Measurements from ENCODE around the gene CHRM4. TPM values are rescaled to one million over a fixed set of nuclear protein-coding genes. Genes with fewer than 3 reads are reported as not detected.

CHRM4 gene
- total and polyA plus RNA-seq, 2 of the 13 experiments (the other 11 are each of a cell fraction or from before 2014, with no cell fraction given) = 0.13 to 0.21 TPM

DNA sequence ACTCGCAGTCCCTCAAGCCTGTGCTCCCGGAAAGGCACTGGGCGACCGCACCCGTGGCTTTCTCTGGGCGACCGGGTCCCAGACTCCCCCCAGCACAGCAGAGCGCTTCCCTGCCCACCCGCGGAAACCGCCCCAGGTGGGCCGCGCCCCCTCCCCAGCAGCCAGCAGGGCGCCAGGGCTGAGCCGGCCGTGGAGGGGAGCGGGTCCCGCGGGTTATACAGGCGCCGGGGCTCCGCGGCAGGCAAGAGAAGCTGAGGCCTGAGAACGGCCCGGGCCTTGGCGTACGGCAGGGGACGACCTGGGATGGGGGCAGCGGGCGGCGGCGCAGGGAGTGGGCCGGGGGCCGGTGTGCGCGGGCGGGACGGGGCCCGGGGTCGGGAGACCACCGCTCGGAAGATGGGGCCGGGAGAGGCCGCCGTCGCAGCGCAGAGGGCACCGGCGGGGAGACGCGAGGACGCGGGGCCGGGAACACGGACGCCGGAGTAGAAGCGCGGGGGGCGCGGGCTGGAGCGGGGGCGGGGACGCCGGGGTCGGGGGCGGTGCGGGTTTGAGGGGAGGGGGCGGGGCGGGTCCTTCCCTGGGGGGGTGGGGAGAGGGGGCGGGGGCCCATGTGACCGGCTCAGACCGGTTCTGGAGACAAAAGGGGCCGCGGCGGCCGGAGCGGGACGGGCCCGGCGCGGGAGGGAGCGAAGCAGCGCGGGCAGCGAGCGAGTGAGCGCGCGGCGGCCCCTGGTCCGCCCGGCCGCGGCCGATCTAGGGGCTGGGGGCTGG, 10.3 kb downstream of the CHRM4 start, which contains the start of gene MDK (continued):
- TF ChIP-seq ZNF33A (CRISPR knock-in tag; IDR thresholded peaks at IDR 0.05; ENCODE audit: borderline replicate concordance) (no peak), ZNF34 (CRISPR knock-in tag; IDR thresholded peaks at IDR 0.05; ENCODE audit: borderline replicate concordance) (no peak), ZC3H4 (CRISPR knock-in tag; IDR thresholded peaks at IDR 0.05; ENCODE audit: borderline replicate concordance) (no peak), MIER2 (CRISPR knock-in tag; IDR thresholded peaks at IDR 0.05) (no peak), FOSL1 (CRISPR knock-in tag; IDR thresholded peaks at IDR 0.05; ENCODE audit: borderline replicate concordance) (no peak), EP300 (IDR thresholded peaks at IDR 0.05; ENCODE audit: low read depth in 2 of 2, low read length in 2 of 2) (no peak), EP300 (CRISPR knock-in tag; IDR thresholded peaks at IDR 0.05; ENCODE audit: borderline replicate concordance) (no peak), RXRA (CRISPR knock-in tag; IDR thresholded peaks at IDR 0.05) (0 out of 2 replicates have a peak, but pooled peaks have one; percentile 6), MED1 (CRISPR knock-in tag; IDR thresholded peaks at IDR 0.05) (no peak), ZNF124 (CRISPR knock-in tag; IDR thresholded peaks at IDR 0.05) (no peak), ZNF207 (IDR thresholded peaks at IDR 0.05; ENCODE audit: borderline replicate concordance) (no peak), NR2F6 (IDR thresholded peaks at IDR 0.05) (no peak), NR2F6 (CRISPR knock-in tag; IDR thresholded peaks at IDR 0.05) (no peak), NFKB2 (CRISPR knock-in tag; IDR thresholded peaks at IDR 0.05; ENCODE audit: borderline replicate concordance) (no peak), SPEN (CRISPR knock-in tag; IDR thresholded peaks at IDR 0.05; ENCODE audit: low read depth) (no peak; the same call in 1 of the 2 replicates), CEBPB (IDR thresholded peaks at IDR 0.05; ENCODE audit: borderline replicate concordance, low read depth, low read length) (no peak), HCFC1 (IDR thresholded peaks at IDR 0.05; ENCODE audit: low read depth, low read length) (no peak), DNMT1 (CRISPR knock-in tag; IDR thresholded peaks at IDR 0.05) (0 out of 2 replicates have a peak, but pooled peaks have one; percentile 34), TP53 (CRISPR knock-in tag; conservative IDR thresholded peaks at IDR 0.05) (no peak), ZNF431 (CRISPR knock-in tag; IDR thresholded peaks at IDR 0.05; ENCODE audit: borderline replicate concordance, low read depth) (no peak), MED13 (CRISPR knock-in tag; IDR thresholded peaks at IDR 0.05) (peak; percentile 64; the same call in 1 of the 2 replicates), ZNF101 (CRISPR knock-in tag; IDR thresholded peaks at IDR 0.05; ENCODE audit: borderline replicate concordance, low read depth) (no peak), WIZ (CRISPR knock-in tag; IDR thresholded peaks at IDR 0.05) (no peak), SOX13 (IDR thresholded peaks at IDR 0.05) (no peak), SOX13 (CRISPR knock-in tag; conservative IDR thresholded peaks at IDR 0.05 in 1 of 2, IDR thresholded peaks at IDR 0.05 in 1 of 2) (no peak; a peak in 1 of 4 replicates), ZNF225 (CRISPR knock-in tag; IDR thresholded peaks at IDR 0.05) (0 out of 2 replicates have a peak, but pooled peaks have one; percentile 48)
- TF ChIP-seq, protein P1, sequence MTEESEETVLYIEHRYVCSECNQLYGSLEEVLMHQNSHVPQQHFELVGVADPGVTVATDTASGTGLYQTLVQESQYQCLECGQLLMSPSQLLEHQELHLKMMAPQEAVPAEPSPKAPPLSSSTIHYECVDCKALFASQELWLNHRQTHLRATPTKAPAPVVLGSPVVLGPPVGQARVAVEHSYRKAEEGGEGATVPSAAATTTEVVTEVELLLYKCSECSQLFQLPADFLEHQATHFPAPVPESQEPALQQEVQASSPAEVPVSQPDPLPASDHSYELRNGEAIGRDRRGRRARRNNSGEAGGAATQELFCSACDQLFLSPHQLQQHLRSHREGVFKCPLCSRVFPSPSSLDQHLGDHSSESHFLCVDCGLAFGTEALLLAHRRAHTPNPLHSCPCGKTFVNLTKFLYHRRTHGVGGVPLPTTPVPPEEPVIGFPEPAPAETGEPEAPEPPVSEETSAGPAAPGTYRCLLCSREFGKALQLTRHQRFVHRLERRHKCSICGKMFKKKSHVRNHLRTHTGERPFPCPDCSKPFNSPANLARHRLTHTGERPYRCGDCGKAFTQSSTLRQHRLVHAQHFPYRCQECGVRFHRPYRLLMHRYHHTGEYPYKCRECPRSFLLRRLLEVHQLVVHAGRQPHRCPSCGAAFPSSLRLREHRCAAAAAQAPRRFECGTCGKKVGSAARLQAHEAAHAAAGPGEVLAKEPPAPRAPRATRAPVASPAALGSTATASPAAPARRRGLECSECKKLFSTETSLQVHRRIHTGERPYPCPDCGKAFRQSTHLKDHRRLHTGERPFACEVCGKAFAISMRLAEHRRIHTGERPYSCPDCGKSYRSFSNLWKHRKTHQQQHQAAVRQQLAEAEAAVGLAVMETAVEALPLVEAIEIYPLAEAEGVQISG (CRISPR knock-in tag; IDR thresholded peaks at IDR 0.05) = no peak; the same call in 1 of the 2 replicates
- TF ChIP-seq, protein P2, sequence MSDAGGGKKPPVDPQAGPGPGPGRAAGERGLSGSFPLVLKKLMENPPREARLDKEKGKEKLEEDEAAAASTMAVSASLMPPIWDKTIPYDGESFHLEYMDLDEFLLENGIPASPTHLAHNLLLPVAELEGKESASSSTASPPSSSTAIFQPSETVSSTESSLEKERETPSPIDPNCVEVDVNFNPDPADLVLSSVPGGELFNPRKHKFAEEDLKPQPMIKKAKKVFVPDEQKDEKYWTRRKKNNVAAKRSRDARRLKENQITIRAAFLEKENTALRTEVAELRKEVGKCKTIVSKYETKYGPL (CRISPR knock-in tag; IDR thresholded peaks at IDR 0.05) = no peak
- TF ChIP-seq, protein P3, sequence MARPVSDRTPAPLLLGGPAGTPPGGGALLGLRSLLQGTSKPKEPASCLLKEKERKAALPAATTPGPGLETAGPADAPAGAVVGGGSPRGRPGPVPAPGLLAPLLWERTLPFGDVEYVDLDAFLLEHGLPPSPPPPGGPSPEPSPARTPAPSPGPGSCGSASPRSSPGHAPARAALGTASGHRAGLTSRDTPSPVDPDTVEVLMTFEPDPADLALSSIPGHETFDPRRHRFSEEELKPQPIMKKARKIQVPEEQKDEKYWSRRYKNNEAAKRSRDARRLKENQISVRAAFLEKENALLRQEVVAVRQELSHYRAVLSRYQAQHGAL (CRISPR knock-in tag; IDR thresholded peaks at IDR 0.05; ENCODE audit: not compliant biosample characterization) = no peak
